HAP-1 (cell line): ENCODE data around the gene CMSS1.
A peak's percentile ranks its signal among the peaks of the same experiment; 100 is the strongest.

Experiments
- DNase-seq, 2 experiments: peaks; one replicate each; pipeline ENCODE4 v3.0.0-alpha.2; 2016 to 2020; ENCODE audit warnings: low spot score in 2 of 2
- H3K27me3 ChIP-seq: fragments of 250-450 bp; sonication (Bioruptor Pico); 2 replicates; pipeline ENCODE4 v1.5.1; 2020; ENCODE audit warnings: low read depth, mild to moderate bottlenecking, moderate library complexity
- H3K36me3 ChIP-seq: fragments of 250-450 bp; sonication (Bioruptor Pico); replicated peaks from 2 replicates; pipeline ENCODE4 v1.5.1; 2020; ENCODE audit warnings: mild to moderate bottlenecking
- H3K4me1 ChIP-seq: fragments of 250-450 bp; sonication (Bioruptor Pico); 2 replicates; pipeline ENCODE4 v1.5.1; 2020; ENCODE audit warnings: mild to moderate bottlenecking
- H3K4me3 ChIP-seq: fragments of 250-450 bp; sonication (Bioruptor Pico); 2 replicates; pipeline ENCODE4 v1.5.1; 2020; ENCODE audit warnings: mild to moderate bottlenecking, moderate library complexity
- H3K9me3 ChIP-seq: fragments of 250-450 bp; sonication (Bioruptor Pico); 2 replicates; pipeline ENCODE4 v1.5.1; 2020; ENCODE audit warnings: mild to moderate bottlenecking, moderate library complexity
- in situ Hi-C: fragments of 300-500 bp; cut with MboI; formaldehyde crosslinking; loops from 3 replicates; pipeline ENCODE4 v1.14.3; 2020; ENCODE audit warnings: low sequenced_read_pairs, inconsistent platforms, mixed read lengths

CMSS1 gene

GRCh38 chr3:100073714-100074307 is 256.1 kb downstream of the CMSS1 start:
- DNase-seq, result peak in 1 of 2 experiments; percentile 11
- Histone ChIP-seq H3K4me1 (peaks cover 21% of the 10 kb centered on the region), H3K4me3 (no peak overlapping the region), H3K36me3 (no peaks in the 10 kb centered on the region), H3K27me3 (no peaks in the 10 kb centered on the region), H3K9me3 (no peaks in the 10 kb centered on the region)
- in situ Hi-C loops, result loop anchor here (25.0 kb wide), 1 partner anchor 237 kb away; no protein-coding TSS in a partner anchor

- Histone ChIP-seq H3K4me3 (no peak overlapping the region), H3K9me3 (no peaks in the 10 kb centered on the region), H3K4me1 (peaks cover 19% of the 10 kb centered on the region), H3K36me3 (no peaks in the 10 kb centered on the region), H3K27me3 (no peaks in the 10 kb centered on the region)
- no peak for DNase-seq
- in situ Hi-C loops, result no loop called here
These were observed 257.5 kb downstream of the CMSS1 start for GRCh38 chr3:100075196-100075595.

- Histone ChIP-seq H3K4me3 (no peak overlapping the region), H3K9me3 (no peaks in the 10 kb centered on the region), H3K4me1 (peaks cover 11% of the 10 kb centered on the region), H3K27me3 (no peaks in the 10 kb centered on the region), H3K36me3 (no peaks in the 10 kb centered on the region)
- in situ Hi-C loops, result no loop called here
- no peak for DNase-seq
These were observed 258.4 kb downstream of the CMSS1 start for GRCh38 chr3:100075851-100076730.

- peaks cover 7% of the 10 kb centered on the region for H3K4me1 ChIP-seq
- in situ Hi-C loops, result no loop called here
These were observed 259.3 kb downstream of the CMSS1 start for GRCh38 chr3:100076731-100077529.

GRCh38 chr3:100079328-100079727 is 261.7 kb downstream of the CMSS1 start:
- no peaks in the 10 kb centered on the region for H3K9me3 ChIP-seq
- no peaks in the 10 kb centered on the region for H3K4me1 ChIP-seq
- no peaks in the 10 kb centered on the region for H3K36me3 ChIP-seq
- in situ Hi-C loops, result no loop called here
- H3K4me3 ChIP-seq, result no peak overlapping the region
- H3K27me3 ChIP-seq, result no peaks in the 10 kb centered on the region
- no peak for DNase-seq

More at GRCh38 chr3:100076731-100077529, 259.3 kb downstream of the CMSS1 start:
- Histone ChIP-seq H3K36me3 (no peaks in the 10 kb centered on the region), H3K4me3 (no peak overlapping the region), H3K27me3 (no peaks in the 10 kb centered on the region), H3K9me3 (no peaks in the 10 kb centered on the region)
- no peak for DNase-seq

GRCh38 chr3:100080573-100080972 is 262.9 kb downstream of the CMSS1 start:
- in situ Hi-C loops, result no loop called here
- Histone ChIP-seq H3K4me3 (no peak overlapping the region), H3K27me3 (no peaks in the 10 kb centered on the region), H3K4me1 (no peaks in the 10 kb centered on the region), H3K36me3 (no peaks in the 10 kb centered on the region), H3K9me3 (no peaks in the 10 kb centered on the region)
- no peak for DNase-seq

- Histone ChIP-seq H3K27me3 (no peaks in the 10 kb centered on the region), H3K9me3 (no peaks in the 10 kb centered on the region), H3K4me3 (no peak overlapping the region), H3K36me3 (no peaks in the 10 kb centered on the region), H3K4me1 (no peaks in the 10 kb centered on the region; the same call in 1 of the 2 replicates)
- DNase-seq, result no peak
- in situ Hi-C loops, result no loop called here
These were observed 263.6 kb downstream of the CMSS1 start for GRCh38 chr3:100081311-100081710.

GRCh38 chr3:100081986-100082692 is 264.5 kb downstream of the CMSS1 start:
- Histone ChIP-seq H3K4me3 (no peak overlapping the region), H3K9me3 (no peaks in the 10 kb centered on the region), H3K27me3 (no peaks in the 10 kb centered on the region), H3K36me3 (no peaks in the 10 kb centered on the region), H3K4me1 (peaks cover 5% of the 10 kb centered on the region)
- no peak for DNase-seq
- in situ Hi-C loops, result no loop called here

GRCh38 chr3:100082714-100083113 is 265.1 kb downstream of the CMSS1 start:
- in situ Hi-C loops, result no loop called here
- H3K4me1 ChIP-seq, result peaks cover 10% of the 10 kb centered on the region
- no peak for DNase-seq
- H3K27me3 ChIP-seq, result no peaks in the 10 kb centered on the region
- no peak overlapping the region for H3K4me3 ChIP-seq
- H3K9me3 ChIP-seq, result no peaks in the 10 kb centered on the region
- no peaks in the 10 kb centered on the region for H3K36me3 ChIP-seq

- no peaks in the 10 kb centered on the region for H3K27me3 ChIP-seq
- H3K4me1 ChIP-seq, result peaks cover 12% of the 10 kb centered on the region
- in situ Hi-C loops, result no loop called here
These were observed 265.5 kb downstream of the CMSS1 start for GRCh38 chr3:100083209-100083608.

GRCh38 chr3:100084100-100084806 is 266.6 kb downstream of the CMSS1 start:
- Histone ChIP-seq H3K9me3 (no peaks in the 10 kb centered on the region), H3K27me3 (no peaks in the 10 kb centered on the region), H3K4me1 (peaks cover 20% of the 10 kb centered on the region), H3K36me3 (no peaks in the 10 kb centered on the region), H3K4me3 (no peak overlapping the region)
- DNase-seq, result no peak
- in situ Hi-C loops, result no loop called here

More at GRCh38 chr3:100083209-100083608, 265.5 kb downstream of the CMSS1 start:
- DNase-seq, result no peak
- no peaks in the 10 kb centered on the region for H3K36me3 ChIP-seq
- H3K9me3 ChIP-seq, result no peaks in the 10 kb centered on the region
- H3K4me3 ChIP-seq, result no peak overlapping the region

- H3K4me1 ChIP-seq, result peaks cover 31% of the 10 kb centered on the region
- in situ Hi-C loops, result no loop called here
- no peaks in the 10 kb centered on the region for H3K27me3 ChIP-seq
- H3K9me3 ChIP-seq, result no peaks in the 10 kb centered on the region
- H3K4me3 ChIP-seq, result no peak overlapping the region
- no peak for DNase-seq
- H3K36me3 ChIP-seq, result no peaks in the 10 kb centered on the region
These were observed 268.7 kb downstream of the CMSS1 start for GRCh38 chr3:100086401-100086800.

- DNase-seq, result no peak
- Histone ChIP-seq H3K27me3 (no peaks in the 10 kb centered on the region), H3K9me3 (no peaks in the 10 kb centered on the region), H3K36me3 (no peaks in the 10 kb centered on the region), H3K4me3 (no peak overlapping the region), H3K4me1 (peaks cover 31% of the 10 kb centered on the region)
- in situ Hi-C loops, result no loop called here
These were observed 269.5 kb downstream of the CMSS1 start for GRCh38 chr3:100087198-100087597.
